Ishikawa (cell line): ENCODE results near the gene PIK3AP1.

Experiments used
- CEBPB ChIP-seq: IDR thresholded peaks from 2 replicates; pipeline ENCODE4 v1.6.1; 2012
- CREB1 ChIP-seq: IDR thresholded peaks from 2 replicates; pipeline ENCODE4 v1.6.1; 2012; ENCODE audit warnings: low read depth
- EGR1 ChIP-seq: IDR thresholded peaks from 2 replicates; pipeline ENCODE4 v1.6.1; 2012
- EP300 ChIP-seq: IDR thresholded peaks from 2 replicates; pipeline ENCODE4 v1.6.1; 2012; ENCODE audit warnings: borderline replicate concordance
- FOXM1 ChIP-seq: IDR thresholded peaks from 2 replicates; pipeline ENCODE4 v1.6.1; 2012; ENCODE audit warnings: low read depth, borderline replicate concordance
- NFIC ChIP-seq: IDR thresholded peaks from 2 replicates; pipeline ENCODE4 v1.6.1; 2012
- RAD21 ChIP-seq: IDR thresholded peaks from 2 replicates; pipeline ENCODE4 v1.6.1; 2012; ENCODE audit warnings: low read depth
- TAF1 ChIP-seq: IDR thresholded peaks from 2 replicates; pipeline ENCODE4 v1.6.1; 2012; ENCODE audit warnings: low read depth, mild to moderate bottlenecking
- TCF12 ChIP-seq: IDR thresholded peaks from 2 replicates; pipeline ENCODE4 v1.6.1; 2012; ENCODE audit warnings: low read depth
- TEAD4 ChIP-seq: IDR thresholded peaks from 2 replicates; pipeline ENCODE4 v1.6.1; 2012
- YY1 ChIP-seq: IDR thresholded peaks from 2 replicates; pipeline ENCODE4 v1.6.1; 2012; ENCODE audit warnings: low read depth
- ZBTB7A ChIP-seq: IDR thresholded peaks from 2 replicates; pipeline ENCODE4 v1.6.1; 2012; ENCODE audit warnings: low read depth
- TF ChIP-seq, protein P1 (sequence below): IDR thresholded peaks from 2 replicates; pipeline ENCODE4 v1.6.1; 2012
- TF ChIP-seq, protein P2 (sequence below): IDR thresholded peaks from 2 replicates; pipeline ENCODE4 v1.6.1; 2012
- TF ChIP-seq, protein P3 (sequence below): IDR thresholded peaks from 2 replicates; pipeline ENCODE4 v1.6.1; 2012; ENCODE audit warnings: low read depth, mild to moderate bottlenecking

PIK3AP1 gene

DNA sequence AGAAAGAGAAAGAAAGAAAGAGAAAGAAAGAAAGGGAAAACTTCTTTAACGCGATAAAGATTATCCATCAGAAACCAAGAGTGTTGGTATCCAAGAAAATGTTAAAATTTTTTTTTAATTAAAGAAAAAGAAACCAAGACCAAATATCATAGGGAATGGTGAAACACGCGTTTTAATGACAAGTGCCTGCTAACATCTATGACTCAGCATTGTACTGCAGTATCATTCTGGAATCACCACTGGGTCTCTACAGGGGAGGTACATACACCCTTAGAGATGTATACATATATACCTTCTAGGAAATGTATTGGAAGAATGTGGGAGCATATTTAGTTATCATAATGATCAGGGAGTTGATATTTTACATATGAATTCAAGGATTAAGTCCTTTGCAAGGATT, 32.1 kb upstream of the PIK3AP1 start:
- TF ChIP-seq RAD21, result no peak
- no peak for TF ChIP-seq YY1
- TF ChIP-seq, protein P1, sequence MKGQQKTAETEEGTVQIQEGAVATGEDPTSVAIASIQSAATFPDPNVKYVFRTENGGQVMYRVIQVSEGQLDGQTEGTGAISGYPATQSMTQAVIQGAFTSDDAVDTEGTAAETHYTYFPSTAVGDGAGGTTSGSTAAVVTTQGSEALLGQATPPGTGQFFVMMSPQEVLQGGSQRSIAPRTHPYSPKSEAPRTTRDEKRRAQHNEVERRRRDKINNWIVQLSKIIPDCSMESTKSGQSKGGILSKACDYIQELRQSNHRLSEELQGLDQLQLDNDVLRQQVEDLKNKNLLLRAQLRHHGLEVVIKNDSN, result no peak

DNA sequence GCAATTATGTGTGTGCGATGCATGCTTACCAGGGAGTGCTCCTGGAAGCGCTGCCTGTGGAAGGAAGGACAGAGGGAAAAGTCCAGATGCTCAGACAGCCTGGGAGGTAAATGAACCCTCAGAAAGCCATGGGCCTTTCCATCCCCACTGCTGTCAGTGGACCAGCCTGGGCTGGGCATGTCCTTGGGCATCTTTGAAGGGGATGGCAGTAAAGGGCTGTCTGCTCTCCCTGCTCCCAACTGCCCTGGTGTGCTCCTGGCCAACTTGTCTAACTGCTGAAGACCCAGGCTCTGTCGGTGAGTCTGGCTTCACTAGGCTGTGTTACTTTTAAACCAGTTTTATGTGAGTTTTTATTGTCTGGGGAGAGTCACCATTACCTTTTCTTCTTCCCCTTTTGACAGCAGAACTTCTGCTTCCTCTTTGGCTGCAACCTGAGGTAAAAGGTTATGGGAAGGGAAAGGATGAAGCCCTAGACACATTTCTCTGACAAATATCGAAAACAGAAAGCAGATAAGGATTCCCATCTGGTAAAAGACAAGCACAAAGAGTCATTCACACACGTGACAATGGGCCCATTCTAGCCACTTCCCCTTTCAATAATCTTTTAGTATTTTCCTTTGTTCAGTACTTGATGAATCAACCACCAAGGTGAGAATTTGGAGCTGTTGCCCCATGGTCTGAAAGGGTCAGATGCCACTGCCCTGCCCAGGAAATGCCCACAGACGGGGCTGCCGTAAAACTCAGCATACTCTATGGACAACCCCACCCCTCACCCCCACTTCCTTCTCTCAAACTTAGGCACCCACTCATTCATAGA, 27.6 kb upstream of the PIK3AP1 start:
- TF ChIP-seq ZBTB7A (no peak), TAF1 (no peak), TCF12 (no peak), EGR1 (no peak), EP300 (no peak), TEAD4 (no peak), FOXM1 (no peak), CREB1 (no peak), RAD21 (no peak)
- TF ChIP-seq, protein P2, sequence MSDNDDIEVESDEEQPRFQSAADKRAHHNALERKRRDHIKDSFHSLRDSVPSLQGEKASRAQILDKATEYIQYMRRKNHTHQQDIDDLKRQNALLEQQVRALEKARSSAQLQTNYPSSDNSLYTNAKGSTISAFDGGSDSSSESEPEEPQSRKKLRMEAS, result no peak
- TF ChIP-seq, protein P1, result no peak

DNA sequence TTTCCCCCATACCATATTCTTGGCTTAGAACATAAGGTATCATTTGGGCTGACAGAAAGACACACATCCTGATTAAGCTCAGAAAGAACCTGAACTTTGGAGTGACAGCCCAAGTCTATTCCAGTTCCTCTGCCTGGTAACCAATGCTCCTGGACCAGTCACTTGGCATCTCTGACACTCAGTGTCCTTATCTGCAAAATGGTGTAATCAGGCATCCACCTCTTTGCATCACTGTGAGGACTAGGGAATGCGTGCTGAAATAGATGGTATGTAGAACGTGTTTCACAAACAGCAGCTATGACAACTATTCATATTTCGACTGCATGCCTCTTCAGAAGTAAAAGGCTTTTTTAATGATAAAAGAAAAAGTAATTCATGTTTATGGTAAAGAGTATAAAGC, 26.2 kb upstream of the PIK3AP1 start:
- TF ChIP-seq YY1 (no peak), NFIC (no peak), CEBPB (no peak), ZBTB7A (no peak), CREB1 (no peak), EGR1 (no peak), TCF12 (no peak), EP300 (no peak), TAF1 (no peak), FOXM1 (no peak), TEAD4 (no peak), RAD21 (no peak)
- TF ChIP-seq, protein P2, result no peak
- TF ChIP-seq, protein P1, result no peak
- TF ChIP-seq, protein P3, sequence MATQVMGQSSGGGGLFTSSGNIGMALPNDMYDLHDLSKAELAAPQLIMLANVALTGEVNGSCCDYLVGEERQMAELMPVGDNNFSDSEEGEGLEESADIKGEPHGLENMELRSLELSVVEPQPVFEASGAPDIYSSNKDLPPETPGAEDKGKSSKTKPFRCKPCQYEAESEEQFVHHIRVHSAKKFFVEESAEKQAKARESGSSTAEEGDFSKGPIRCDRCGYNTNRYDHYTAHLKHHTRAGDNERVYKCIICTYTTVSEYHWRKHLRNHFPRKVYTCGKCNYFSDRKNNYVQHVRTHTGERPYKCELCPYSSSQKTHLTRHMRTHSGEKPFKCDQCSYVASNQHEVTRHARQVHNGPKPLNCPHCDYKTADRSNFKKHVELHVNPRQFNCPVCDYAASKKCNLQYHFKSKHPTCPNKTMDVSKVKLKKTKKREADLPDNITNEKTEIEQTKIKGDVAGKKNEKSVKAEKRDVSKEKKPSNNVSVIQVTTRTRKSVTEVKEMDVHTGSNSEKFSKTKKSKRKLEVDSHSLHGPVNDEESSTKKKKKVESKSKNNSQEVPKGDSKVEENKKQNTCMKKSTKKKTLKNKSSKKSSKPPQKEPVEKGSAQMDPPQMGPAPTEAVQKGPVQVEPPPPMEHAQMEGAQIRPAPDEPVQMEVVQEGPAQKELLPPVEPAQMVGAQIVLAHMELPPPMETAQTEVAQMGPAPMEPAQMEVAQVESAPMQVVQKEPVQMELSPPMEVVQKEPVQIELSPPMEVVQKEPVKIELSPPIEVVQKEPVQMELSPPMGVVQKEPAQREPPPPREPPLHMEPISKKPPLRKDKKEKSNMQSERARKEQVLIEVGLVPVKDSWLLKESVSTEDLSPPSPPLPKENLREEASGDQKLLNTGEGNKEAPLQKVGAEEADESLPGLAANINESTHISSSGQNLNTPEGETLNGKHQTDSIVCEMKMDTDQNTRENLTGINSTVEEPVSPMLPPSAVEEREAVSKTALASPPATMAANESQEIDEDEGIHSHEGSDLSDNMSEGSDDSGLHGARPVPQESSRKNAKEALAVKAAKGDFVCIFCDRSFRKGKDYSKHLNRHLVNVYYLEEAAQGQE, result no peak

DNA sequence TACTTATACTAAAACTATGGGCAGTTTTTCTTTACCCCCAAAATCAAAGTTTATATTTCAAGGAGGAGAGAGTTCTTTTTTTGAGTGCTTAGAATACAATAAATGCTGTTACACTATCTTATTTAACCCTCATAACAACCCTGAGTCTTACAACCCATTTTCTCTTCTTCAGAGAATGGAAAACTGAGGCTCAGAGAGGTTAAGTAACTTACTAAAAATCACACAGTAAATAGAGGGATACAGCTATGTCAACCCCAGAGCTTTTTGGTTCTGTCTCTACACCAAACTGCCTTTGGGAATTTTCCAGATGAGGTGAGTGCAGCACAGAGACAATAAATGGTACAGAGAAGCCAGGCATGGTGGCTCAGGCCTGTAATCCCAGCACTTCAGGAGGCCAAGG, 25.6 kb upstream of the PIK3AP1 start:
- TF ChIP-seq EP300 (no peak), EGR1 (no peak), ZBTB7A (no peak), YY1 (no peak), TEAD4 (no peak), NFIC (no peak), CEBPB (no peak)
- TF ChIP-seq, protein P2, result no peak
- TF ChIP-seq, protein P3, result no peak

DNA sequence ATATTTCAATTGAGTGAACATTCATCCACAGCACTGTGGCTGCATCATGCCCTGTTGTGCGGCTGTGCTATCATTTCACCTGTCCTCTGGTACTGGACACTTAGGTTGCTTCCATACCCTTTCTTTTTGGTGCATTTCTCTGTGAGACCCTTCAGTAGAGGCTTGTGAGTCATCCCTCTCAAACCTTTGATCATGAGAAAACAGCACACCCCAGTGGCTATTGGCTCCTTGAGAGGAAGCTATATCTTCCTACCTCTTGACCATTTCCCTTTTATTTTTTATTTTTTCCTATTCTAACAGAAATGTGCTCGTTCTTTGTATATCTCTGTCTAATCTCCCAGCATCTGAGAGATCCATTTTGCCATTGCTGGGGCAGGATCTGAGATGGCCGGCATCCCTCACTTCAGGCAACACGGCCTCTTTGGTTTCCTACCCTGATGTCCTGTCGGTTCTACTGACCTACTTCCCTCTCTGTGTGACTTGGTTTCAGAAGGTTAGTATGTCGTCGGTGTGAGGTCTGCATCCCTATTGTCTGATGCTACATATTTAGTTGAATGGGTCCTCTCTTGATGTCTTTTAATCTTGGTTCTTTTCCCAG, 23.8 kb upstream of the PIK3AP1 start:
- TF ChIP-seq YY1 (no peak), RAD21 (peak; percentile 74)
